ENCODE results near the gene MFSD11. TPM values are rescaled to one million over a fixed set of nuclear protein-coding genes. Genes with fewer than 3 reads are reported as not detected.

The MFSD11 gene
- total RNA-seq, 1 experiment from 2014 or later = 42.3 TPM

DNA sequence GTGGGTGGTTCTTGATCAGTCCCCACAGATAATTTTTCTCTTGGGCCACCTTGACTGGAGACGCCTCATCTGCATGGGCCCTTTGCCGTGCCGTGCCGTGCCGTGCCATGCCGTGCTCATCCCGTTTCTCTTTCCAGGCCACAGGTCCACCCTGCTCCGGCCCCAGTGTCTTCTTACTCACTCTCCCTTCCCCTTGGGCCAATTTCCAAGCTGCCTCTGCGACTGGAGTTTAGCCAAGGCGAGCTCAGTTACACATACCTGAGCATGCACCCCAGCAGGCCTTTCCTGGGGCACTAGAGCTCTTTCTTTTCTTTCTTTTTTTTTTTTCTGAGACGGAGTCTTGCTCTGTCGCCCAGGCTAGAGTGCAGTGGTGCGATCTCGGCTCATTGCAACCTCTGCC, 89.8 kb downstream of the MFSD11 start:
- ATAC-seq = no peak
- Histone ChIP-seq H3K36me3 (ENCODE audit: control insufficient read depth, insufficient read depth, low read length) (no peaks in the 10 kb centered on the region), H3K27ac (ENCODE audit: low read length) (no peak overlapping the region), H3K4me3 (ENCODE audit: low read depth in 2 of 2, low read length in 2 of 2) (no peak overlapping the region), H3K4me1 (ENCODE audit: control insufficient read depth, insufficient read depth, low read length) (no peaks in the 10 kb centered on the region), H3K27me3 (ENCODE audit: control insufficient read depth, insufficient read depth, low read length) (no peaks in the 10 kb centered on the region), H3K9me3 (ENCODE audit: control insufficient read depth, insufficient read depth, low read depth, low read length) (no peaks in the 10 kb centered on the region)
- intact Hi-C loops (cut with micrococcal nuclease; ENCODE audit: unreplicated experiment) (no loop called here), in situ Hi-C loops (cut with HindIII; ENCODE audit: low pct_unique_long_range_greater_than_20kb, low sequenced_read_pairs) (no loop called here)
- BruUV-seq (replicated peaks) = no TSS peak
- no peak for DNase-seq (ENCODE audit: low read depth, low spot score)
- ChIA-PET POLR2A (interaction anchor here (0.6 kb wide), 2 partner anchors 11 to 99 kb away, joined by 6 to 7 read pairs; no protein-coding TSS in a partner anchor), CTCF (interaction anchor here (0.6 kb wide), 1 partner anchor 31 kb away, joined by 4 read pairs; no protein-coding TSS in a partner anchor)
- TF ChIP-seq TCF7L2 (IDR thresholded peaks at IDR 0.05; ENCODE audit: low read depth, low read length) (no peak), POLR2AphosphoS5 (IDR thresholded peaks at IDR 0.05; ENCODE audit: low read depth, low read length) (no peak), SIN3A (IDR thresholded peaks at IDR 0.05; ENCODE audit: borderline replicate concordance, insufficient read depth, low read depth, low read length) (no peak)
- TF ChIP-seq, protein P1, sequence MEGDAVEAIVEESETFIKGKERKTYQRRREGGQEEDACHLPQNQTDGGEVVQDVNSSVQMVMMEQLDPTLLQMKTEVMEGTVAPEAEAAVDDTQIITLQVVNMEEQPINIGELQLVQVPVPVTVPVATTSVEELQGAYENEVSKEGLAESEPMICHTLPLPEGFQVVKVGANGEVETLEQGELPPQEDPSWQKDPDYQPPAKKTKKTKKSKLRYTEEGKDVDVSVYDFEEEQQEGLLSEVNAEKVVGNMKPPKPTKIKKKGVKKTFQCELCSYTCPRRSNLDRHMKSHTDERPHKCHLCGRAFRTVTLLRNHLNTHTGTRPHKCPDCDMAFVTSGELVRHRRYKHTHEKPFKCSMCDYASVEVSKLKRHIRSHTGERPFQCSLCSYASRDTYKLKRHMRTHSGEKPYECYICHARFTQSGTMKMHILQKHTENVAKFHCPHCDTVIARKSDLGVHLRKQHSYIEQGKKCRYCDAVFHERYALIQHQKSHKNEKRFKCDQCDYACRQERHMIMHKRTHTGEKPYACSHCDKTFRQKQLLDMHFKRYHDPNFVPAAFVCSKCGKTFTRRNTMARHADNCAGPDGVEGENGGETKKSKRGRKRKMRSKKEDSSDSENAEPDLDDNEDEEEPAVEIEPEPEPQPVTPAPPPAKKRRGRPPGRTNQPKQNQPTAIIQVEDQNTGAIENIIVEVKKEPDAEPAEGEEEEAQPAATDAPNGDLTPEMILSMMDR (IDR thresholded peaks at IDR 0.05) = no peak
- TF ChIP-seq, protein P2, sequence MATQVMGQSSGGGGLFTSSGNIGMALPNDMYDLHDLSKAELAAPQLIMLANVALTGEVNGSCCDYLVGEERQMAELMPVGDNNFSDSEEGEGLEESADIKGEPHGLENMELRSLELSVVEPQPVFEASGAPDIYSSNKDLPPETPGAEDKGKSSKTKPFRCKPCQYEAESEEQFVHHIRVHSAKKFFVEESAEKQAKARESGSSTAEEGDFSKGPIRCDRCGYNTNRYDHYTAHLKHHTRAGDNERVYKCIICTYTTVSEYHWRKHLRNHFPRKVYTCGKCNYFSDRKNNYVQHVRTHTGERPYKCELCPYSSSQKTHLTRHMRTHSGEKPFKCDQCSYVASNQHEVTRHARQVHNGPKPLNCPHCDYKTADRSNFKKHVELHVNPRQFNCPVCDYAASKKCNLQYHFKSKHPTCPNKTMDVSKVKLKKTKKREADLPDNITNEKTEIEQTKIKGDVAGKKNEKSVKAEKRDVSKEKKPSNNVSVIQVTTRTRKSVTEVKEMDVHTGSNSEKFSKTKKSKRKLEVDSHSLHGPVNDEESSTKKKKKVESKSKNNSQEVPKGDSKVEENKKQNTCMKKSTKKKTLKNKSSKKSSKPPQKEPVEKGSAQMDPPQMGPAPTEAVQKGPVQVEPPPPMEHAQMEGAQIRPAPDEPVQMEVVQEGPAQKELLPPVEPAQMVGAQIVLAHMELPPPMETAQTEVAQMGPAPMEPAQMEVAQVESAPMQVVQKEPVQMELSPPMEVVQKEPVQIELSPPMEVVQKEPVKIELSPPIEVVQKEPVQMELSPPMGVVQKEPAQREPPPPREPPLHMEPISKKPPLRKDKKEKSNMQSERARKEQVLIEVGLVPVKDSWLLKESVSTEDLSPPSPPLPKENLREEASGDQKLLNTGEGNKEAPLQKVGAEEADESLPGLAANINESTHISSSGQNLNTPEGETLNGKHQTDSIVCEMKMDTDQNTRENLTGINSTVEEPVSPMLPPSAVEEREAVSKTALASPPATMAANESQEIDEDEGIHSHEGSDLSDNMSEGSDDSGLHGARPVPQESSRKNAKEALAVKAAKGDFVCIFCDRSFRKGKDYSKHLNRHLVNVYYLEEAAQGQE (IDR thresholded peaks at IDR 0.05; ENCODE audit: insufficient read depth in 1 of 2, low read depth in 2 of 2, low read length in 1 of 2) = no peak

Small RNA genes lying within 50 kb of the gene (microRNA-seq; reads per million reads assigned to microRNA genes)
- 2.2 reads per million for gene MIR636 (ENCODE audit: unreplicated experiment)

Other genes with a start within 250 kb of the MFSD11 start
- gene RHBDF2, start 236.7 kb upstream of the MFSD11 start, total RNA-seq (2021; ENCODE audit: unreplicated experiment) = 67.8 TPM
- gene CYGB, start 200.4 kb upstream of the MFSD11 start, total RNA-seq (2021; ENCODE audit: unreplicated experiment) = 6.0 TPM
- 0.54 TPM for gene PRCD, start 198.1 kb upstream of the MFSD11 start, total RNA-seq (2021; ENCODE audit: unreplicated experiment)
- gene ST6GALNAC2, start 152.3 kb upstream of the MFSD11 start, total RNA-seq (2021; ENCODE audit: unreplicated experiment) = 23.0 TPM
- 0.15 TPM for gene ST6GALNAC1, start 94.4 kb upstream of the MFSD11 start, total RNA-seq (2021; ENCODE audit: unreplicated experiment)
- 77.9 TPM for gene MXRA7, start 27.2 kb upstream of the MFSD11 start, total RNA-seq (2021; ENCODE audit: unreplicated experiment)
- gene JMJD6, start 11.5 kb upstream of the MFSD11 start, total RNA-seq (2021; ENCODE audit: unreplicated experiment) = 60.0 TPM
- 42.8 TPM for gene METTL23, start 11.3 kb upstream of the MFSD11 start, total RNA-seq (2021; ENCODE audit: unreplicated experiment)
- 436 TPM for gene SRSF2, start 788 bp upstream of the MFSD11 start, total RNA-seq (2021; ENCODE audit: unreplicated experiment)
- gene MGAT5B, start 130.3 kb downstream of the MFSD11 start, total RNA-seq (2021; ENCODE audit: unreplicated experiment) = 34.9 TPM

Measured in Panc1 (cell line).